H1 (cell line): ENCODE data around the gene NTNG2. TPM values are rescaled to one million over a fixed set of nuclear protein-coding genes. Genes with fewer than 3 reads are reported as not detected.
A peak's percentile ranks its signal among the peaks of the same experiment; 100 is the strongest.

ENCODE experiments used
- BCL11A ChIP-seq, 2 experiments: IDR thresholded peaks; one replicate each; pipeline ENCODE4 v1.6.1; 2011; ENCODE audit warnings: low read depth in 2 of 2, low read length in 2 of 2, mild to moderate bottlenecking in 2 of 2
- BRCA1 ChIP-seq: IDR thresholded peaks from 2 replicates; pipeline ENCODE4 v1.6.1; 2012; ENCODE audit warnings: low read depth, low read length, improper control_type of control experiment
- EGR1 ChIP-seq: IDR thresholded peaks from 2 replicates; pipeline ENCODE4 v1.6.1; 2011; ENCODE audit warnings: low read depth, low read length, borderline replicate concordance
- GABPA ChIP-seq: IDR thresholded peaks from 2 replicates; pipeline ENCODE4 v1.6.1; 2011; ENCODE audit warnings: mild to moderate bottlenecking, low read length, moderate library complexity, borderline replicate concordance; ENCODE audit not compliant: insufficient read depth
- HDAC2 ChIP-seq, 2 experiments: fragments of 300-600 bp in 1 of 2; sonication (generic) in 1 of 2; IDR thresholded peaks; 2 replicates each; pipeline ENCODE4 v1.6.1; 2011 to 2012; ENCODE audit warnings: low read depth in 2 of 2, low read length in 2 of 2, mild to moderate bottlenecking in 2 of 2, moderate library complexity in 2 of 2, borderline replicate concordance in 1 of 2, inconsistent platforms in 1 of 2
- KDM1A ChIP-seq: fragments of 200-600, 300-600 bp; sonication (generic); IDR thresholded peaks from 2 replicates; pipeline ENCODE4 v1.7.1; 2016; ENCODE audit warnings: mild to moderate bottlenecking, low read length, borderline replicate concordance
- KDM4A ChIP-seq: IDR thresholded peaks from one replicate; pipeline ENCODE4 v1.7.1; 2012; ENCODE audit warnings: low read depth, mild to moderate bottlenecking, moderate library complexity, low read length, inconsistent platforms; ENCODE audit not compliant: severe bottlenecking
- RBBP5 ChIP-seq: IDR thresholded peaks from 2 replicates; pipeline ENCODE4 v1.7.1; 2012; ENCODE audit warnings: low read depth, mild to moderate bottlenecking, inconsistent platforms, low read length, moderate library complexity, borderline replicate concordance
- RFX5 ChIP-seq: IDR thresholded peaks from 2 replicates; pipeline ENCODE4 v1.6.1; 2011; ENCODE audit warnings: low read depth, low read length, improper control_type of control experiment, borderline replicate concordance
- SIX5 ChIP-seq: IDR thresholded peaks from 2 replicates; pipeline ENCODE4 v1.6.1; 2011; ENCODE audit warnings: mild to moderate bottlenecking, low read depth, low read length
- SP1 ChIP-seq: IDR thresholded peaks from 2 replicates; pipeline ENCODE4 v1.6.1; 2011; ENCODE audit warnings: low read depth, low read length
- TCF12 ChIP-seq: IDR thresholded peaks from 2 replicates; pipeline ENCODE4 v1.6.1; 2011; ENCODE audit warnings: low read depth, mild to moderate bottlenecking, low read length
- TEAD4 ChIP-seq: IDR thresholded peaks from 2 replicates; pipeline ENCODE4 v1.6.1; 2012; ENCODE audit warnings: low read depth, low read length, inconsistent platforms, mixed read lengths
- YY1 ChIP-seq: IDR thresholded peaks from 2 replicates; pipeline ENCODE4 v1.6.1; 2011; ENCODE audit warnings: low read depth, mild to moderate bottlenecking, low read length
- ZNF274 ChIP-seq: IDR thresholded peaks from 2 replicates; pipeline ENCODE4 v1.7.0; 2012; ENCODE audit warnings: low read length, borderline replicate concordance; ENCODE audit errors: extremely low read depth
- polyA plus RNA-seq, 7 experiments: library from polyadenylated mRNA; depleted of rRNA in 3 of 7; stranded (reverse) in 5 of 7; unstranded in 2 of 7; fragments of >200 nt in 5 of 7; fragments of 200-250 nt in 2 of 7; gene quantifications; 1 replicate in 5 of 7; 2 replicates in 1 of 7; 4 replicates in 1 of 7; pipeline versions ENCODE4 v1.2.1 to v1.2.3, GENCODE V29; 2011 to 2013; ENCODE audit warnings: missing spikeins in 2 of 7, mixed read lengths in 2 of 7
- total RNA-seq: library from RNA; stranded (reverse); fragmentation: NEBNext Ultra II Directional; extraction: Animal tissue kit (Norgen Biotek cat#: 25700); gene quantifications from 2 replicates; pipeline ENCODE4 v1.2.1, GENCODE V29; 2021
- TF ChIP-seq, protein P1 (sequence below): IDR thresholded peaks from 2 replicates; pipeline ENCODE4 v1.6.1; 2012; ENCODE audit warnings: inconsistent platforms
- TF ChIP-seq, protein P2 (sequence below): IDR thresholded peaks from 2 replicates; pipeline ENCODE4 v1.6.1; 2012; ENCODE audit warnings: inconsistent platforms

Gene NTNG2
- total and polyA plus RNA-seq, 2 of the 8 experiments (the other 6 are each of a cell fraction or from before 2014, with no cell fraction given): 1.4 to 1.5 TPM

DNA sequence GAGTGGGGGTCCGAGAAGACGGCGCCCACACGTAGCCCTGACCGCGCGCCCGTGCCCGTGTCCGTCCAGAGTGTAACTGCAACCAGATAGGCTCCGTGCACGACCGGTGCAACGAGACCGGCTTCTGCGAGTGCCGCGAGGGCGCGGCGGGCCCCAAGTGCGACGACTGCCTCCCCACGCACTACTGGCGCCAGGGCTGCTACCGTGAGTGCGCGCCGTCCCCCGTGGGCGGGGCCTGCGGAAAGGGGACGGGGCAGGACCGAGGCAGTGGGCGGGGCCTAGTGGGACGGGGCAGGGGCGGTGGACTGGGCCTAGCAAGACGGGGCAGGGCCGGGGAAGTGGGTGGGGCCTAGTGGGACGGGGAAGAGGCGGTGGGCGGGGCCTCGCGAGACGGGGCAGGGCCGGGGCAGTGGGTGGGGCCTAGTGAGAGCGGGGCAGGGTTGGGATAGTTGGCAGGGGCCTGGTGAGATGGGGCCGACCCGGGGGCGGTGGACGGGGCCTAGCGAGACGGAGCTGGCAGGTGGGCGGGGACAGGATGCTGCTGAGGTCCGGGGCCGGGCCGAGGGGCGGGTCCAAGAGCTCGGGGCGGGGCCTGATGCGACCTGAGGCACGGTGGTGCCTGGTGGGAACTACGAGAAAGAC lies 79.1 kb downstream of the NTNG2 start (continued):
- TF ChIP-seq GABPA: no peak
- peak; percentile 63 for TF ChIP-seq KDM4A
- no peak; a peak in 1 of 4 replicates for TF ChIP-seq HDAC2 (IDR thresholded peaks at IDR 0.05; ENCODE audit: borderline replicate concordance in 1 of 2, low read depth in 2 of 2, low read length in 2 of 2)
- TF ChIP-seq BRCA1: no peak
- TF ChIP-seq SIX5: no peak
- TF ChIP-seq, protein P1, sequence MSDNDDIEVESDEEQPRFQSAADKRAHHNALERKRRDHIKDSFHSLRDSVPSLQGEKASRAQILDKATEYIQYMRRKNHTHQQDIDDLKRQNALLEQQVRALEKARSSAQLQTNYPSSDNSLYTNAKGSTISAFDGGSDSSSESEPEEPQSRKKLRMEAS: no peak
- no peak; the same call in 1 of the 2 replicates for TF ChIP-seq SP1
- TF ChIP-seq, protein P2, sequence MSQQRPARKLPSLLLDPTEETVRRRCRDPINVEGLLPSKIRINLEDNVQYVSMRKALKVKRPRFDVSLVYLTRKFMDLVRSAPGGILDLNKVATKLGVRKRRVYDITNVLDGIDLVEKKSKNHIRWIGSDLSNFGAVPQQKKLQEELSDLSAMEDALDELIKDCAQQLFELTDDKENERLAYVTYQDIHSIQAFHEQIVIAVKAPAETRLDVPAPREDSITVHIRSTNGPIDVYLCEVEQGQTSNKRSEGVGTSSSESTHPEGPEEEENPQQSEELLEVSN: no peak; the same call in 1 of the 2 replicates
- peak; percentile 30; the same call in 1 of the 2 replicates for TF ChIP-seq EGR1
- TF ChIP-seq TCF12: no peak
- TF ChIP-seq TEAD4: no peak
- TF ChIP-seq ZNF274: no peak
- TF ChIP-seq RFX5: no peak
- no peak for TF ChIP-seq RBBP5
- no peak for TF ChIP-seq YY1
- no peak for TF ChIP-seq KDM1A
- TF ChIP-seq BCL11A (IDR thresholded peaks at IDR 0.05; ENCODE audit: low read depth in 2 of 2, low read length in 2 of 2): no peak
